Measurements from ENCODE around the gene VSTM2B.
A peak's percentile ranks its signal among the peaks of the same experiment; 100 is the strongest.

Gene VSTM2B

GRCh38 chr19:29516821-29517395 is 8.9 kb upstream of the VSTM2B start:
- no peak for DNase-seq

- no peak for DNase-seq
These were observed 8.4 kb upstream of the VSTM2B start for GRCh38 chr19:29517412-29517811.

GRCh38 chr19:29517946-29518345 is 7.8 kb upstream of the VSTM2B start:
- DNase-seq = no peak

GRCh38 chr19:29519146-29519545 is 6.6 kb upstream of the VSTM2B start:
- DNase-seq = no peak

GRCh38 chr19:29519931-29520330 is 5.9 kb upstream of the VSTM2B start:
- no peak for DNase-seq

- DNase-seq = no peak
These were observed 5.4 kb upstream of the VSTM2B start for GRCh38 chr19:29520390-29520789.

- DNase-seq = no peak
These were observed 4.3 kb upstream of the VSTM2B start for GRCh38 chr19:29521291-29522075.

GRCh38 chr19:29523568-29523967 is 2.2 kb upstream of the VSTM2B start:
- no peak for DNase-seq

- DNase-seq = no peak
These were observed 1.4 kb upstream of the VSTM2B start for GRCh38 chr19:29524201-29524911.

- DNase-seq = no peak
These were observed 622 bp upstream of the VSTM2B start for GRCh38 chr19:29524912-29525831.

GRCh38 chr19:29526730-29527499 is 1.1 kb downstream of the VSTM2B start:
- peak; percentile 11 for DNase-seq

GRCh38 chr19:29527500-29528328 is 1.9 kb downstream of the VSTM2B start:
- no peak for DNase-seq

GRCh38 chr19:29528350-29528945 is 2.7 kb downstream of the VSTM2B start:
- peak; percentile 66 for DNase-seq

- DNase-seq = no peak
These were observed 3.3 kb downstream of the VSTM2B start for GRCh38 chr19:29528946-29529645.

- DNase-seq = no peak
These were observed 4.1 kb downstream of the VSTM2B start for GRCh38 chr19:29529646-29530539.

- DNase-seq = no peak
These were observed 5.0 kb downstream of the VSTM2B start for GRCh38 chr19:29530540-29531457.

- DNase-seq = no peak
These were observed 5.7 kb downstream of the VSTM2B start for GRCh38 chr19:29531458-29532025.

- DNase-seq = no peak
These were observed 6.3 kb downstream of the VSTM2B start for GRCh38 chr19:29532097-29532496.

Measured in stimulated activated CD4-positive, alpha-beta T cell treated with anti-CD3 and anti-CD28 coated beads, Interleukin-4, amount 100 ng/mL, for 24 hours (primary cell).